ENCODE data around the gene BMP10.

GRCh38 chr2:68907920-68908253 lies 36.7 kb upstream of the BMP10 start:
- TF ChIP-seq CTCF (IDR thresholded peaks at IDR 0.05) (no peak), EZH2phosphoT487 (IDR thresholded peaks at IDR 0.05) (no peak), EZH2 (IDR thresholded peaks at IDR 0.05) (no peak)

All from neural progenitor cell (in vitro differentiated cells).